WTC11 (cell line): Measurements from ENCODE around the gene VPREB3. TPM values are rescaled to one million over a fixed set of nuclear protein-coding genes. Genes with fewer than 3 reads are reported as not detected.

Source experiments
- ATAC-seq: fragments of 200-7000 bp; cut with Tn5 transposase; 2 replicates; pipeline ENCODE4 v1.10.0; 2021; ENCODE audit warnings: mild to moderate bottlenecking, moderate library complexity
- CTCF ChIA-PET: fragments of 300-600 bp; sonication (Branson Sonifier 250); formaldehyde crosslinking; loops from one replicate; lab custom pipeline; 2021; ENCODE audit warnings: antibody characterized with exemption; lab: Charles Lee
- POLR2A ChIA-PET: fragments of 350-600 bp; sonication (Branson Sonifier 250); formaldehyde crosslinking; loops from one replicate; lab custom pipeline; 2021; ENCODE audit warnings: antibody characterized with exemption; lab: Charles Lee
- DNase-seq: peaks from one replicate; pipeline ENCODE4 v3.0.0; 2021; ENCODE audit warnings: low spot score
- H3K27ac Mint-ChIP-seq: 2 replicates; pipeline ENCODE4 v1.8.0; 2021; ENCODE audit warnings: mixed read lengths
- H3K27me3 Mint-ChIP-seq: 2 replicates; pipeline ENCODE4 v1.8.0; 2021; ENCODE audit warnings: low read depth, mild to moderate bottlenecking, moderate library complexity, mixed read lengths
- H3K36me3 Mint-ChIP-seq: 2 replicates; pipeline ENCODE4 v1.8.0; 2021; ENCODE audit warnings: mixed read lengths
- H3K4me1 Mint-ChIP-seq: 2 replicates; pipeline ENCODE4 v1.8.0; 2022; ENCODE audit warnings: mixed read lengths
- H3K4me3 Mint-ChIP-seq: 2 replicates; pipeline ENCODE4 v1.8.0; 2021; ENCODE audit warnings: mild to moderate bottlenecking, moderate library complexity, mixed read lengths
- H3K9me3 Mint-ChIP-seq: 2 replicates; pipeline ENCODE4 v1.8.0; 2021; ENCODE audit warnings: mixed read lengths
- CREM ChIP-seq: sonication (generic); formaldehyde crosslinking; IDR thresholded peaks from 2 replicates; pipeline ENCODE4 v1.8.1; 2022; ENCODE audit warnings: mild to moderate bottlenecking, missing genetic modification reagents, moderate library complexity
- ELF4 ChIP-seq: sonication (generic); formaldehyde crosslinking; IDR thresholded peaks from 2 replicates; pipeline ENCODE4 v1.8.1; 2022; ENCODE audit warnings: low read depth, mild to moderate bottlenecking, moderate library complexity, missing genetic modification reagents
- IRF1 ChIP-seq: sonication (generic); formaldehyde crosslinking; IDR thresholded peaks from 2 replicates; pipeline ENCODE4 v1.8.0; 2023; ENCODE audit warnings: missing genetic modification reagents
- MXD4 ChIP-seq: fragments of 250-450 bp; sonication (Bioruptor Pico); IDR thresholded peaks from 2 replicates; pipeline ENCODE4 v1.8.0; 2021; ENCODE audit warnings: mild to moderate bottlenecking, moderate library complexity, borderline replicate concordance
- PRRX2 ChIP-seq: fragments of 250-450 bp; sonication (Bioruptor Pico); IDR thresholded peaks from 2 replicates; pipeline ENCODE4 v1.8.0; 2021; ENCODE audit warnings: mild to moderate bottlenecking
- TEAD1 ChIP-seq: sonication (generic); formaldehyde crosslinking; IDR thresholded peaks from 2 replicates; pipeline ENCODE4 v1.8.0; 2022; ENCODE audit warnings: mild to moderate bottlenecking, missing genetic modification reagents
- TEAD4 ChIP-seq: sonication (generic); formaldehyde crosslinking; IDR thresholded peaks from 2 replicates; pipeline ENCODE4 v1.8.0; 2022; ENCODE audit warnings: mild to moderate bottlenecking, missing genetic modification reagents
- ZBTB21 ChIP-seq: sonication (generic); formaldehyde crosslinking; IDR thresholded peaks from 2 replicates; pipeline ENCODE4 v1.8.1; 2023; ENCODE audit warnings: mild to moderate bottlenecking, missing genetic modification reagents, borderline replicate concordance
- ZNF219 ChIP-seq: sonication (generic); formaldehyde crosslinking; IDR thresholded peaks from 2 replicates; pipeline ENCODE4 v1.8.0; 2023; ENCODE audit warnings: missing genetic modification reagents, mild to moderate bottlenecking, borderline replicate concordance
- ZNF396 ChIP-seq: fragments of 250-450 bp; sonication (Bioruptor Pico); IDR thresholded peaks from 2 replicates; pipeline ENCODE4 v1.8.0; 2021; ENCODE audit warnings: mild to moderate bottlenecking, moderate library complexity, borderline replicate concordance
- ZNF416 ChIP-seq: fragments of 250-450 bp; sonication (Bioruptor Pico); IDR thresholded peaks from 2 replicates; pipeline ENCODE4 v1.9.0; 2021; ENCODE audit warnings: mild to moderate bottlenecking, inconsistent platforms
- ZNF512 ChIP-seq: sonication (generic); formaldehyde crosslinking; IDR thresholded peaks from 2 replicates; pipeline ENCODE4 v1.8.1; 2022; ENCODE audit warnings: missing genetic modification reagents, borderline replicate concordance
- total RNA-seq: library from RNA; stranded (reverse); gene quantifications from 3 replicates; pipeline ENCODE4 v1.2.3, GENCODE V29; 2021
- TF ChIP-seq, protein P1 (sequence below): sonication (generic); formaldehyde crosslinking; IDR thresholded peaks from 2 replicates; pipeline ENCODE4 v1.8.0; 2022; ENCODE audit warnings: missing genetic modification reagents
- TF ChIP-seq, protein P2 (sequence below): fragments of 250-450 bp; sonication (Bioruptor Pico); conservative IDR thresholded peaks from 2 replicates; pipeline ENCODE4 v1.9.0; 2021; ENCODE audit warnings: mild to moderate bottlenecking
- TF ChIP-seq, protein P3 (sequence below): sonication (generic); formaldehyde crosslinking; IDR thresholded peaks from 2 replicates; pipeline ENCODE4 v1.8.1; 2022; ENCODE audit warnings: mild to moderate bottlenecking, moderate library complexity, missing genetic modification reagents
- TF ChIP-seq, protein P4 (sequence below): sonication (generic); formaldehyde crosslinking; IDR thresholded peaks from 2 replicates; pipeline ENCODE4 v1.8.0; 2023; ENCODE audit warnings: mild to moderate bottlenecking, missing genetic modification reagents

Gene VPREB3
- total RNA-seq, 1 experiment from 2014 or later: 0.81 TPM

DNA sequence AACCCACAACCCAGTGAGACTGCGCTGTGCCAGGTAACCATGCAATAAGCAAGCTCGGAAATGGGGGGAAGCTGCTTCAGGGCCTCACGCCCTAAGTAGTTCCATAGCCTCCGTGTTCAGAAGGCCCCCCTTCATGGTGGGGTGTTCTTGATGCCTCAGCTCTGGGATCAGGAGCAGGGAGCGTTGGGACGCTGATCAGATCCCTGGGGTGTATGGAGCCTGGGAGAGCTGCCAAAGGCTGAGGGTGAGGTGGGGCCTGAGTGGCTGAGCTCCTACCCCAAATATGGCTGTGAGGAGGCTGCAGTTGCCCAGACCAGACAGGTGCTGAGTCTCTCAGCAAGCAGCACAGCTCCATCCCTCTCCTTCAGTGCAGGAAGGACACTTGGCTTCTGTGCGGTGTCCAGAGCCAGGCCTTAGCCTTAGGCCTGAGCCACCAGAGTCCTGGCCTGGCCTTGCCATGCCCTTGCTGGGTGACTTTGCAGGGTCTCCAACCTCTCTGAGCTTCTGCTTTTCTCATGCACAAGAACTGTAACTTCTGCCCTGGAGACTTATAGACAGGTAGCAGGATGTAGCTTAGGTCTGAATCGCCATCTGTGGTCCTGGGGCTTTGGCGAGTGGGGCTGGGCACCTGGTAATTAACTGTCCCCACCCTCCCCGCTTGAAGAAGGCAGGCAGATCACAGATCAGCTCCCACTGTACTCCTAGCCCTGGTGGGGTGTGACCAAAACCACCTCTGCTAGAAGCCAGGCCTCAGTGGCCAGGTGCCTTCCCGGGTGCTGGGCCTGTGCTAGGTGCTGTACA is 23.8 kb upstream of the VPREB3 start (continued):
- TF ChIP-seq, protein P1, sequence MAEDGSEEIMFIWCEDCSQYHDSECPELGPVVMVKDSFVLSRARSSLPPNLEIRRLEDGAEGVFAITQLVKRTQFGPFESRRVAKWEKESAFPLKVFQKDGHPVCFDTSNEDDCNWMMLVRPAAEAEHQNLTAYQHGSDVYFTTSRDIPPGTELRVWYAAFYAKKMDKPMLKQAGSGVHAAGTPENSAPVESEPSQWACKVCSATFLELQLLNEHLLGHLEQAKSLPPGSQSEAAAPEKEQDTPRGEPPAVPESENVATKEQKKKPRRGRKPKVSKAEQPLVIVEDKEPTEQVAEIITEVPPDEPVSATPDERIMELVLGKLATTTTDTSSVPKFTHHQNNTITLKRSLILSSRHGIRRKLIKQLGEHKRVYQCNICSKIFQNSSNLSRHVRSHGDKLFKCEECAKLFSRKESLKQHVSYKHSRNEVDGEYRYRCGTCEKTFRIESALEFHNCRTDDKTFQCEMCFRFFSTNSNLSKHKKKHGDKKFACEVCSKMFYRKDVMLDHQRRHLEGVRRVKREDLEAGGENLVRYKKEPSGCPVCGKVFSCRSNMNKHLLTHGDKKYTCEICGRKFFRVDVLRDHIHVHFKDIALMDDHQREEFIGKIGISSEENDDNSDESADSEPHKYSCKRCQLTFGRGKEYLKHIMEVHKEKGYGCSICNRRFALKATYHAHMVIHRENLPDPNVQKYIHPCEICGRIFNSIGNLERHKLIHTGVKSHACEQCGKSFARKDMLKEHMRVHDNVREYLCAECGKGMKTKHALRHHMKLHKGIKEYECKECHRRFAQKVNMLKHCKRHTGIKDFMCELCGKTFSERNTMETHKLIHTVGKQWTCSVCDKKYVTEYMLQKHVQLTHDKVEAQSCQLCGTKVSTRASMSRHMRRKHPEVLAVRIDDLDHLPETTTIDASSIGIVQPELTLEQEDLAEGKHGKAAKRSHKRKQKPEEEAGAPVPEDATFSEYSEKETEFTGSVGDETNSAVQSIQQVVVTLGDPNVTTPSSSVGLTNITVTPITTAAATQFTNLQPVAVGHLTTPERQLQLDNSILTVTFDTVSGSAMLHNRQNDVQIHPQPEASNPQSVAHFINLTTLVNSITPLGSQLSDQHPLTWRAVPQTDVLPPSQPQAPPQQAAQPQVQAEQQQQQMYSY (CRISPR knock-in tag): no peak
- TF ChIP-seq TEAD4 (CRISPR knock-in tag) (no peak), ZNF219 (CRISPR knock-in tag) (no peak), CREM (CRISPR knock-in tag) (no peak), ELF4 (CRISPR knock-in tag) (no peak), ZNF416 (CRISPR knock-in tag) (no peak), TEAD1 (no peak), MXD4 (CRISPR knock-in tag) (no peak), ZNF396 (CRISPR knock-in tag) (no peak), IRF1 (CRISPR knock-in tag) (no peak), ZBTB21 (CRISPR knock-in tag) (no peak)
- TF ChIP-seq, protein P2, sequence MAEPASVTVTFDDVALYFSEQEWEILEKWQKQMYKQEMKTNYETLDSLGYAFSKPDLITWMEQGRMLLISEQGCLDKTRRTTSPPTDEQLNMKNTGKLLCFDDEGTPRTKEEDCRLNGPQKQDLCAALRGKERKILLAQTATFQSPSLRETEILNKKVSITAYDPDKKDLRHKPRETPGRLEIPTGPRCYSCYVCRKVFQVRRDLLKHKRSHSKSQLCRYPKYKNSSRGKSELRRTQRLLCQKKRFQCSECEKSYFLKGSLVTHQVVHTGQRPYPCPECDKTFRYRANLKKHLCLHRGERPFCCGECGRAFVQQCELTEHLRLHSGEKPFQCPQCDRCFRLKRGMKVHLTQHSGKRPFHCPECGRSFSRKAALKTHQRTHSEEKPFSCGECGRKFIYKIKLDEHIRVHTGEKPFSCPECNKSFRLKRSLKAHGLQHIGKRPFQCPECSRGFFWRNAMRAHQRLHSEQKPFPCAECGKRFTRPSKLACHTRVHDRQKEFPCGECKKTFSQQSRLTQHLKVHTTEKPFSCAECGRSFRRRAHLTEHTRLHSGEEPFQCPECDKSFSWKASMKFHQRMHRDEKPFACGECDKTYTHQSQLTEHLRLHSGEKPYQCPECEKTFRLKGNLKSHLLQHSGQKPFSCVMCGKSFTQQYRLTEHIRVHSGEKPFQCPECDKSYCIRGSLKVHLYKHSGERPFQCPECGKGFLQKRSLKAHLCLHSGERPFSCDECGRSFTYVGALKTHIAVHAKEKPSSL (CRISPR knock-in tag): no peak

- POLR2A ChIA-PET: interaction anchor here (1.2 kb wide), 1 partner anchor 81 kb away, joined by 3 read pairs; the partner anchor contains the start of gene SLC2A11
- Mint-ChIP-seq H3K27me3 (peaks cover 25% of the 10 kb centered on the region), H3K36me3 (no peaks in the 10 kb centered on the region), H3K4me1 (peaks cover 26% of the 10 kb centered on the region), H3K27ac (no peak overlapping the region), H3K4me3 (no peak overlapping the region), H3K9me3 (no peaks in the 10 kb centered on the region)
- CTCF ChIA-PET: interaction anchor here (0.9 to 1.4 kb wide), 4 partner anchors 9 to 81 kb away, joined by 3 to 7 read pairs (median 4); partner anchors contain the start of genes CHCHD10 and SLC2A11
- ATAC-seq (no peak), DNase-seq (no peak)
- no peak for TF ChIP-seq ZNF512
- TF ChIP-seq, protein P3, sequence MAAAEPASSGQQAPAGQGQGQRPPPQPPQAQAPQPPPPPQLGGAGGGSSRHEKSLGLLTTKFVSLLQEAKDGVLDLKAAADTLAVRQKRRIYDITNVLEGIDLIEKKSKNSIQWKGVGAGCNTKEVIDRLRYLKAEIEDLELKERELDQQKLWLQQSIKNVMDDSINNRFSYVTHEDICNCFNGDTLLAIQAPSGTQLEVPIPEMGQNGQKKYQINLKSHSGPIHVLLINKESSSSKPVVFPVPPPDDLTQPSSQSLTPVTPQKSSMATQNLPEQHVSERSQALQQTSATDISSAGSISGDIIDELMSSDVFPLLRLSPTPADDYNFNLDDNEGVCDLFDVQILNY (CRISPR knock-in tag): no peak
- TF ChIP-seq PRRX2 (CRISPR knock-in tag): no peak
- TF ChIP-seq, protein P4, sequence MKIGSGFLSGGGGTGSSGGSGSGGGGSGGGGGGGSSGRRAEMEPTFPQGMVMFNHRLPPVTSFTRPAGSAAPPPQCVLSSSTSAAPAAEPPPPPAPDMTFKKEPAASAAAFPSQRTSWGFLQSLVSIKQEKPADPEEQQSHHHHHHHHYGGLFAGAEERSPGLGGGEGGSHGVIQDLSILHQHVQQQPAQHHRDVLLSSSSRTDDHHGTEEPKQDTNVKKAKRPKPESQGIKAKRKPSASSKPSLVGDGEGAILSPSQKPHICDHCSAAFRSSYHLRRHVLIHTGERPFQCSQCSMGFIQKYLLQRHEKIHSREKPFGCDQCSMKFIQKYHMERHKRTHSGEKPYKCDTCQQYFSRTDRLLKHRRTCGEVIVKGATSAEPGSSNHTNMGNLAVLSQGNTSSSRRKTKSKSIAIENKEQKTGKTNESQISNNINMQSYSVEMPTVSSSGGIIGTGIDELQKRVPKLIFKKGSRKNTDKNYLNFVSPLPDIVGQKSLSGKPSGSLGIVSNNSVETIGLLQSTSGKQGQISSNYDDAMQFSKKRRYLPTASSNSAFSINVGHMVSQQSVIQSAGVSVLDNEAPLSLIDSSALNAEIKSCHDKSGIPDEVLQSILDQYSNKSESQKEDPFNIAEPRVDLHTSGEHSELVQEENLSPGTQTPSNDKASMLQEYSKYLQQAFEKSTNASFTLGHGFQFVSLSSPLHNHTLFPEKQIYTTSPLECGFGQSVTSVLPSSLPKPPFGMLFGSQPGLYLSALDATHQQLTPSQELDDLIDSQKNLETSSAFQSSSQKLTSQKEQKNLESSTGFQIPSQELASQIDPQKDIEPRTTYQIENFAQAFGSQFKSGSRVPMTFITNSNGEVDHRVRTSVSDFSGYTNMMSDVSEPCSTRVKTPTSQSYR (CRISPR knock-in tag): no peak
- TF ChIP-seq, protein P1 (CRISPR knock-in tag): no peak
Measured at GRCh38 chr22:23775779-23776375, 21.7 kb upstream of the VPREB3 start.
